ENCODE results near the gene CAMK1D. TPM values are rescaled to one million over a fixed set of nuclear protein-coding genes. Genes with fewer than 3 reads are reported as not detected.

CAMK1D gene
- total and polyA plus RNA-seq, 3 donors from 2014 or later, result 10.0 to 14.5 (median 14.0) TPM

GRCh38 chr10:12592967-12593366, 243.6 kb downstream of the CAMK1D start:
- intact Hi-C loops (cut with DNase I; ENCODE audit: low total_unique reads), result no loop called here

GRCh38 chr10:12594448-12594944, 245.1 kb downstream of the CAMK1D start:
- H3K4me3 ChIP-seq, result no peak overlapping the region
- no peaks in the 10 kb centered on the region for H3K27me3 ChIP-seq
- H3K36me3 ChIP-seq (ENCODE audit: low read depth, missing control alignments), result no peaks in the 10 kb centered on the region
- no peak overlapping the region for H3K27ac ChIP-seq
- TF ChIP-seq CTCF (IDR thresholded peaks at IDR 0.05) (no peak), POLR2A (IDR thresholded peaks at IDR 0.05) (no peak)
- intact Hi-C loops (cut with DNase I; ENCODE audit: low total_unique reads), result no loop called here
- peaks cover 6% of the 10 kb centered on the region for H3K4me1 ChIP-seq
- no peaks in the 10 kb centered on the region for H3K9me3 ChIP-seq
- DNase-seq, result no peak
- WGBS, 2 donors, result 63 to 69% methylated on average over 8 of the region's 8 CpGs

More at GRCh38 chr10:12592967-12593366, 243.6 kb downstream of the CAMK1D start:
- DNase-seq, result no peak
- no peaks in the 10 kb centered on the region for H3K27me3 ChIP-seq
- peaks cover 6% of the 10 kb centered on the region for H3K4me1 ChIP-seq
- WGBS, 2 donors, result 96% methylated on average over 5 of the region's 5 CpGs
- TF ChIP-seq POLR2A (IDR thresholded peaks at IDR 0.05) (no peak), CTCF (IDR thresholded peaks at IDR 0.05) (no peak)
- H3K9me3 ChIP-seq, result no peaks in the 10 kb centered on the region
- no peak overlapping the region for H3K27ac ChIP-seq
- no peaks in the 10 kb centered on the region for H3K36me3 ChIP-seq (ENCODE audit: low read depth, missing control alignments)
- H3K4me3 ChIP-seq, result no peak overlapping the region

- Histone ChIP-seq H3K4me3 (no peak overlapping the region), H3K27me3 (no peaks in the 10 kb centered on the region), H3K9me3 (no peaks in the 10 kb centered on the region), H3K27ac (no peak overlapping the region), H3K36me3 (ENCODE audit: low read depth, missing control alignments) (no peaks in the 10 kb centered on the region), H3K4me1 (no peaks in the 10 kb centered on the region)
- no peak for DNase-seq
- 84 to 90% methylated on average over 2 of the region's 2 CpGs for WGBS, 2 donors
- intact Hi-C loops (cut with DNase I; ENCODE audit: low total_unique reads), result no loop called here
- TF ChIP-seq CTCF (IDR thresholded peaks at IDR 0.05) (no peak), POLR2A (IDR thresholded peaks at IDR 0.05) (no peak)
Measured at GRCh38 chr10:12595936-12596576, 246.7 kb downstream of the CAMK1D start.

GRCh38 chr10:12597176-12597575, 247.8 kb downstream of the CAMK1D start:
- H3K4me3 ChIP-seq, result no peak overlapping the region
- TF ChIP-seq POLR2A (IDR thresholded peaks at IDR 0.05), result no peak
- TF ChIP-seq CTCF (IDR thresholded peaks at IDR 0.05), result no peak
- intact Hi-C loops (cut with DNase I; ENCODE audit: low total_unique reads), result no loop called here
- H3K36me3 ChIP-seq (ENCODE audit: low read depth, missing control alignments), result no peaks in the 10 kb centered on the region
- no peaks in the 10 kb centered on the region for H3K27me3 ChIP-seq
- WGBS, 2 donors, result 70 to 74% methylated on average over 6 of the region's 6 CpGs
- no peak for DNase-seq
- H3K4me1 ChIP-seq, result no peaks in the 10 kb centered on the region
- H3K9me3 ChIP-seq, result no peaks in the 10 kb centered on the region
- no peak overlapping the region for H3K27ac ChIP-seq

All from testis (tissue), 3 donors.